ENCODE results near the gene KLHL8.

GRCh38 chr4:87185146-87185870 lies 35.1 kb downstream of the KLHL8 start:
- no peak for TF ChIP-seq CSDC2 (CRISPR knock-in tag; IDR thresholded peaks at IDR 0.05)
- TF ChIP-seq ZNF8 (CRISPR knock-in tag; IDR thresholded peaks at IDR 0.05): no peak
- no peak for TF ChIP-seq ZFP30 (CRISPR knock-in tag; IDR thresholded peaks at IDR 0.05)
- TF ChIP-seq ZNF70 (CRISPR knock-in tag; IDR thresholded peaks at IDR 0.05): no peak
- TF ChIP-seq, protein P1, sequence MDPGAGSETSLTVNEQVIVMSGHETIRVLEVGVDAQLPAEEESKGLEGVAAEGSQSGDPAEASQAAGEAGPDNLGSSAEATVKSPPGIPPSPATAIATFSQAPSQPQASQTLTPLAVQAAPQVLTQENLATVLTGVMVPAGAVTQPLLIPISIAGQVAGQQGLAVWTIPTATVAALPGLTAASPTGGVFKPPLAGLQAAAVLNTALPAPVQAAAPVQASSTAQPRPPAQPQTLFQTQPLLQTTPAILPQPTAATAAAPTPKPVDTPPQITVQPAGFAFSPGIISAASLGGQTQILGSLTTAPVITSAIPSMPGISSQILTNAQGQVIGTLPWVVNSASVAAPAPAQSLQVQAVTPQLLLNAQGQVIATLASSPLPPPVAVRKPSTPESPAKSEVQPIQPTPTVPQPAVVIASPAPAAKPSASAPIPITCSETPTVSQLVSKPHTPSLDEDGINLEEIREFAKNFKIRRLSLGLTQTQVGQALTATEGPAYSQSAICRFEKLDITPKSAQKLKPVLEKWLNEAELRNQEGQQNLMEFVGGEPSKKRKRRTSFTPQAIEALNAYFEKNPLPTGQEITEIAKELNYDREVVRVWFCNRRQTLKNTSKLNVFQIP (CRISPR knock-in tag; IDR thresholded peaks at IDR 0.05; ENCODE audit: borderline replicate concordance, low read depth): no peak
- TF ChIP-seq RARB (CRISPR knock-in tag; IDR thresholded peaks at IDR 0.05): no peak
